Endometrium (tissue), 2 donors: ENCODE data around the gene PISD.
"Not testable (repeated sequence)": the region's sequence is repeated elsewhere in the genome, so short reads cannot be mapped to it uniquely, and the experiment has no call there.

Source experiments
- FAIRE-seq: peaks from 2 replicates; lab custom pipeline; 2012; peaks lifted over from hg19 to GRCh38; lab: Jason Lieb, UNC
- donor health status: control.
- donor health status: control.

Gene PISD

GRCh38 chr22:31661851-31662667, at the start of gene PISD:
Gene PISD, minus strand, starts transcription at chr22:31662215. Its CDS starts 7 bp downstream, at chr22:31662208.
- peak; percentile 81 for FAIRE-seq

- not testable (repeated sequence) for FAIRE-seq
Observed at GRCh38 chr22:31711226-31711625, 49.2 kb upstream of the PISD start.

- FAIRE-seq, result no peak
Observed at GRCh38 chr22:31707519-31707918, 45.5 kb upstream of the PISD start.

GRCh38 chr22:31695423-31695822, 33.4 kb upstream of the PISD start:
- FAIRE-seq, result no peak

GRCh38 chr22:31694046-31694445, 32.0 kb upstream of the PISD start:
- FAIRE-seq, result not testable (repeated sequence)

GRCh38 chr22:31692186-31692886, 30.3 kb upstream of the PISD start:
- FAIRE-seq, result no peak

GRCh38 chr22:31691408-31691807, 29.4 kb upstream of the PISD start:
- FAIRE-seq, result no peak

GRCh38 chr22:31683181-31684105, 21.4 kb upstream of the PISD start:
- FAIRE-seq, result no peak

- FAIRE-seq, result no peak
Observed at GRCh38 chr22:31682751-31683150, 20.7 kb upstream of the PISD start.

GRCh38 chr22:31681349-31682345, 19.6 kb upstream of the PISD start:
- no peak for FAIRE-seq

GRCh38 chr22:31680861-31681341, 18.9 kb upstream of the PISD start:
- FAIRE-seq, result no peak

GRCh38 chr22:31678748-31679147, 16.7 kb upstream of the PISD start:
- FAIRE-seq, result no peak

- FAIRE-seq, result peak; percentile 86
Observed at GRCh38 chr22:31676700-31677099, 14.7 kb upstream of the PISD start.

- FAIRE-seq, result not testable (repeated sequence)
Observed at GRCh38 chr22:31674219-31674618, 12.2 kb upstream of the PISD start.

- FAIRE-seq, result not testable (repeated sequence)
Observed at GRCh38 chr22:31668849-31669248, 6.8 kb upstream of the PISD start.

GRCh38 chr22:31662668-31663037, 638 bp upstream of the PISD start:
- FAIRE-seq, result no peak

- FAIRE-seq, result not testable (repeated sequence)
Observed at GRCh38 chr22:31660860-31661341, 1.1 kb downstream of the PISD start.

- FAIRE-seq, result no peak
Observed at GRCh38 chr22:31659246-31659645, 2.8 kb downstream of the PISD start.

GRCh38 chr22:31654408-31654807, 7.6 kb downstream of the PISD start:
- FAIRE-seq, result no peak

- FAIRE-seq, result no peak
Observed at GRCh38 chr22:31653944-31654343, 8.1 kb downstream of the PISD start.
